K562 (cell line): ENCODE results near the gene OPCML. TPM values are rescaled to one million over a fixed set of nuclear protein-coding genes. Genes with fewer than 3 reads are reported as not detected.

ENCODE experiments used
- LARP7 ChIP-seq: fragments of 450-650 bp; IDR thresholded peaks from 2 replicates; pipeline ENCODE4 v1.6.1; 2016
- MCM5 ChIP-seq: fragments of 450-650 bp; IDR thresholded peaks from 2 replicates; pipeline ENCODE4 v1.6.1; 2016; ENCODE audit warnings: low read depth
- POLR2A ChIP-seq: fragments of 450-650 bp; conservative IDR thresholded peaks from 2 replicates; pipeline ENCODE4 v1.6.1; 2016
- polyA plus RNA-seq, 8 experiments: library from polyadenylated mRNA; depleted of rRNA in 4 of 8; stranded (reverse) in 5 of 8; unstranded in 3 of 8; fragments of >200 nt; fragmentation: Nextera tagmentation in 2 of 8; fragmentation: Illumina TruSeq in 1 of 8; extraction: Ambion mirVana in 2 of 8; extraction: Trizol in 1 of 8; gene quantifications; 2 replicates each; pipeline versions ENCODE4 v1.2.1 to v1.2.3, GENCODE V29; 2011 to 2014; ENCODE audit warnings: inconsistent platforms in 1 of 8, missing spikeins in 1 of 8
- total RNA-seq, 7 experiments: library from RNA; depleted of rRNA in 6 of 7; stranded (reverse); fragments of >200 nt in 6 of 7; fragmentation: Illumina TruSeq in 2 of 7; extraction: Trizol in 2 of 7; gene quantifications; 2 replicates each; pipeline versions ENCODE4 v1.2.1 to v1.2.3, GENCODE V29; 2011 to 2021; ENCODE audit warnings: low replicate concordance in 1 of 7
- TF ChIP-seq, protein P1 (sequence below), 2 experiments: fragments of 450-650 bp; IDR thresholded peaks; 2 replicates each; pipeline ENCODE4 v1.6.1; 2016; ENCODE audit warnings: mild to moderate bottlenecking in 2 of 2, borderline replicate concordance in 1 of 2, low read depth in 1 of 2, moderate library complexity in 1 of 2

OPCML gene
- total and polyA plus RNA-seq, 9 of the 15 experiments (the other 6 are each of a cell fraction or from before 2014, with no cell fraction given) = not detected

DNA sequence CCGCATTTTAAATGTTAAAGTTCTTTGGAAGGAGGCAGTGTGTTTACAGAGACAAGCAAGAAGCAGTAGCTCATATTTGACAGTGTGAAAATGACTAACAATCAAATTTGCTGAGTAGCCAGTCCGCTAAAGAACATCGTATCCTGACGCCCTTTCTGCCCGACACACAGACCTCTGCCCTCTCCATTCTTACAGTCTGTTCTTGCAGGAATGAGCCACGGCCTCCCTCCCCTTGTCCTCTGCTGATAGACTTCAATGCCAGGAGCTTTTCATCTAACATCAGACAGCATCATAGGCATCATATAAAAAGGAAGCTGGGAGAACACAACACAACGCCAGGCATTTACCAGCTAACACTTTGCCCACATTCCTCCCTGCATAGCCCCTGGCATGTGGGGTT, 486.0 kb downstream of the OPCML start (continued):
- TF ChIP-seq, protein P1, sequence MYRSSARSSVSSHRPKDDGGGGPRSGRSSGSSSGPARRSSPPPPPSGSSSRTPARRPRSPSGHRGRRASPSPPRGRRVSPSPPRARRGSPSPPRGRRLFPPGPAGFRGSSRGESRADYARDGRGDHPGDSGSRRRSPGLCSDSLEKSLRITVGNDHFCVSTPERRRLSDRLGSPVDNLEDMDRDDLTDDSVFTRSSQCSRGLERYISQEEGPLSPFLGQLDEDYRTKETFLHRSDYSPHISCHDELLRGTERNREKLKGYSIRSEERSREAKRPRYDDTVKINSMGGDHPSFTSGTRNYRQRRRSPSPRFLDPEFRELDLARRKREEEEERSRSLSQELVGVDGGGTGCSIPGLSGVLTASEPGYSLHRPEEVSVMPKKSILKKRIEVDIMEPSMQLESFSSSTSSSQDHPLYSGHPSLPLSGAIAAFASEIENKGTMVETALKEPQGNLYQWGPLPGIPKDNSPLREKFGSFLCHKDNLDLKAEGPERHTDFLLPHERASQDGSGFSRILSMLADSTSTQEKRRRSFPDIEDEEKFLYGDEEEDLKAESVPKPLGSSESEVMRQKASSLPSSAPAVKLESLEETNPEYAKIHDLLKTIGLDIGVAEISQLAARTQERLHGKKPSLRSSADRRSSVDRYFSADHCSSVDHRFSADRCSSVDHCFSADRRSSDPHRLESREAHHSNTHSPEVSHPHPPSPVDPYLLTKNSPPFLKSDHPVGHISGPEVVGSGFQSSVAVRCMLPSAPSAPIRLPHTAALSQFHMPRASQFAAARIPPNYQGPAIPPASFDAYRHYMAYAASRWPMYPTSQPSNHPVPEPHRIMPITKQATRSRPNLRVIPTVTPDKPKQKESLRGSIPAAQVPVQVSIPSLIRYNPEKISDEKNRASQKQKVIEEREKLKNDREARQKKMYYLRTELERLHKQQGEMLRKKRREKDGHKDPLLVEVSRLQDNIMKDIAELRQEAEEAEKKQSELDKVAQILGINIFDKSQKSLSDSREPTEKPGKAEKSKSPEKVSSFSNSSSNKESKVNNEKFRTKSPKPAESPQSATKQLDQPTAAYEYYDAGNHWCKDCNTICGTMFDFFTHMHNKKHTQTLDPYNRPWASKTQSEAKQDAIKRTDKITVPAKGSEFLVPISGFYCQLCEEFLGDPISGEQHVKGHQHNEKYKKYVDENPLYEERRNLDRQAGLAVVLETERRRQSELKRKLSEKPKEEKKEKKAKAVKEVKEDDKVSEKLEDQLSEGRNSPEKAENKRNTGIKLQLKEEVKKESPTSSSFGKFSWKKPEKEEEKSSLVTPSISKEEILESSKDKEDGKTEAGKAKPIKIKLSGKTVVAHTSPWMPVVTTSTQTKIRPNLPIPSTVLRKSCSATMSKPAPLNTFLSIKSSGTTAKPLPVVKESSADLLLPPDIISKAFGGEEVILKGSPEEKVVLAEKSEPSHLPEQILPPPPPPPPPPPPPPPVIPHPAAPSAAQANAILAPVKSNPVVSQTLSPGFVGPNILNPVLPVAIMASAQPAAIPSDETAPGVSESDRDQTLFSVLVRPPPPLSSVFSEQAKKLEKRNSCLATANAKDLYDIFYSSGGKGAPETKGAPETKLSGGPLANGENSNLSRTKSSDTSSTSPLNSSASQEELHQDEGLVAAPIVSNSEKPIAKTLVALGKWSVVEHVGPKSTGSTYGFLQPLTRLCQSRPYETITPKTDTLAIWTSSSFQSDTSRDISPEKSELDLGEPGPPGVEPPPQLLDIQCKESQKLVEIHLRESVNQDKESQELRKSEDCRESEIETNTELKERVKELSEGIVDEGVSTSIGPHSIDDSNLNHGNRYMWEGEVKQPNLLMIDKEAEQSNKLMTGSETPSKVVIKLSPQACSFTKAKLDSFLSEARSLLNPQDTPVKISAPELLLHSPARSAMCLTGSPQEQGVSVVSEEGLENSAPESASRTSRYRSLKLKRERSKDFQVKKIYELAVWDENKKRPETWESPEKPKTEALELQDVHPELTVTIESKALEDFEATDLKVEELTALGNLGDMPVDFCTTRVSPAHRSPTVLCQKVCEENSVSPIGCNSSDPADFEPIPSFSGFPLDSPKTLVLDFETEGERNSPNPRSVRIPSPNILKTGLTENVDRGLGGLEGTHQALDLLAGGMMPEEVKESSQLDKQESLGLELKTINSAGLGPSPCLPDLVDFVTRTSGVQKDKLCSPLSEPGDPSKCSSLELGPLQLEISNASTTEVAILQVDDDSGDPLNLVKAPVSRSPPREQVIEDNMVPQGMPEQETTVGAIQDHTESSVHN (IDR thresholded peaks at IDR 0.05; ENCODE audit: borderline replicate concordance in 1 of 2, low read depth in 1 of 2) = no peak
- no peak for TF ChIP-seq LARP7
- TF ChIP-seq MCM5 = no peak
- TF ChIP-seq POLR2A = no peak
